HTR-8/SVneo (cell line): ENCODE measurements around the gene TMEM179B.
A peak's percentile ranks its signal among the peaks of the same experiment; 100 is the strongest.
"Not testable (repeated sequence)": the region's sequence is repeated elsewhere in the genome, so short reads cannot be mapped to it uniquely, and the experiment has no call there.

Experiments used
- DNase-seq: peaks from one replicate; pipeline ENCODE4 v3.0.0; 2011; ENCODE audit warnings: low spot score, mixed read lengths; ENCODE audit not compliant: insufficient read length
- FAIRE-seq: peaks from 2 replicates; lab custom pipeline; 2011; peaks lifted over from hg19 to GRCh38; lab: Jason Lieb, UNC

Gene TMEM179B

GRCh38 chr11:62787005-62787759 is at the start of gene TMEM179B:
Gene TMEM179B (plus strand): TSS chr11:62787402. CDS start chr11:62787432, 30 bp downstream.
- DNase-seq (peak; percentile 94), FAIRE-seq (peak; percentile 51)

- FAIRE-seq (no peak), DNase-seq (no peak)
Observed at GRCh38 chr11:62747475-62748160, 39.6 kb upstream of the TMEM179B start.

GRCh38 chr11:62749931-62750330 is 37.3 kb upstream of the TMEM179B start:
- not testable (repeated sequence) for FAIRE-seq

GRCh38 chr11:62752177-62752785 is 34.9 kb upstream of the TMEM179B start:
- FAIRE-seq, result no peak
- no peak for DNase-seq

More at GRCh38 chr11:62749931-62750330, 37.3 kb upstream of the TMEM179B start:
- DNase-seq, result not testable (repeated sequence)

- no peak for FAIRE-seq
- no peak for DNase-seq
Observed at GRCh38 chr11:62752994-62753735, 34.0 kb upstream of the TMEM179B start.

- peak; percentile 74 for FAIRE-seq
- DNase-seq, result peak; percentile 96
Observed at GRCh38 chr11:62753736-62754603, 33.2 kb upstream of the TMEM179B start, which contains the start of gene ZBTB3. Gene ZBTB3 (minus strand): TSS chr11:62754160. CDS start chr11:62753664, 496 bp downstream.

GRCh38 chr11:62755086-62755615 is 32.1 kb upstream of the TMEM179B start:
- DNase-seq, result no peak
- no peak for FAIRE-seq

GRCh38 chr11:62757846-62758788 is 29.1 kb upstream of the TMEM179B start:
- DNase-seq (no peak), FAIRE-seq (no peak)

- not testable (repeated sequence) for DNase-seq, FAIRE-seq
Observed at GRCh38 chr11:62760867-62761227, 26.4 kb upstream of the TMEM179B start.

- DNase-seq, result no peak
Observed at GRCh38 chr11:62770778-62771143, 16.4 kb upstream of the TMEM179B start.

GRCh38 chr11:62771144-62772021 is 15.8 kb upstream of the TMEM179B start, which contains the start of gene TAF6L:
Gene TAF6L (plus strand): TSS chr11:62771396. CDS start chr11:62775784, 4,388 bp downstream.
- peak; percentile 51 for FAIRE-seq

More at GRCh38 chr11:62770778-62771143, 16.4 kb upstream of the TMEM179B start:
- FAIRE-seq, result no peak

GRCh38 chr11:62774407-62774806 is 12.8 kb upstream of the TMEM179B start:
- DNase-seq, result no peak
- FAIRE-seq, result no peak

More at GRCh38 chr11:62771144-62772021, 15.8 kb upstream of the TMEM179B start, which contains the start of gene TAF6L:
- peak; percentile 96 for DNase-seq

- FAIRE-seq (no peak), DNase-seq (no peak)
Observed at GRCh38 chr11:62775646-62776045, 11.6 kb upstream of the TMEM179B start.

- DNase-seq (no peak), FAIRE-seq (no peak)
Observed at GRCh38 chr11:62777389-62777788, 9.8 kb upstream of the TMEM179B start.

GRCh38 chr11:62778441-62778840 is 8.8 kb upstream of the TMEM179B start:
- DNase-seq, result no peak
- FAIRE-seq, result no peak

GRCh38 chr11:62782753-62783152 is 4.4 kb upstream of the TMEM179B start:
- FAIRE-seq (no peak), DNase-seq (no peak)
